ENCODE data around the gene EFCAB8.
"Not testable (repeated sequence)": the region's sequence is repeated elsewhere in the genome, so short reads cannot be mapped to it uniquely, and the experiment has no call there.

Gene EFCAB8

DNA sequence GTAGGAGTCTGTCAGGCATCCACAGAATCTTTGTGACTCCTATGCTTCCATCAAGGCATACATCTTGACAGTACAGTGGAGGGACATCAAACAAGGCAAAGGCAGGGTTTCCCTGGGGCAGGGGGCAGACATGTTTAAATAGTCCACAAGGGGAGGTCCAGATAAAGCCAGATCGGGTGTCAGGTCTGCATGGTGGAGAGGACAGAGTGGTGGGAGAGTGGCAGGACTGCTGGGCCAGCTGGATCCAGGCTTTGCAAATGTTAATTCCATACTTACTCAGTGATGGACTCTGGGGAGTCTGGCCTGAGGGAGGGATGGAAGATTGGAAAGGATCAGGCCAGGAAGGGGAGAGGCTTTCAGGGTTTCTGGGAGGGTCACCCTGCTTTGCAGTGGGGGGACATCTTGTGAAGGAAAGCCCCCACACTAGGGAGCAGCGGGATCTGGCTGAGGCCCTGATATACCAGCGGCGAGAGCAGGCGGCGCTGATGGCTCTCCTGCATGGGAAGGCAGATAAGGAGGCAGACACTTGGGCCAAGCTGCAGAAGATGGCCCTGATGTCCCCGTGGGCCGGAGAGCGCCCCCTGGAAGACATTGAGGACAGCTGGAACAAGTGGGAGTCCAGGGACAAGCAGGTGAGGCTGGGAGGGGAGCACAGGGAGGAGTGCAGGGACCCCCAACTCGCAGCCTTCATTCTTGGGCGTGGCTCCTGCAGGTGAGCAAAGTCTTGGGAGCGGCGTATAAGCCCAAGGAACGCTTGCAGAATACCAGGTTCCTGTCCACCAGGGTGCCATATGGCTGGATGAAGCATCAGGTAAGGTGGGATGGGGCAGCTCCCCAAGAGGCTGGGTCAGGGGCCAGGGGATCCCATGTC lies 100.9 kb downstream of the EFCAB8 start:
- no peak for DNase-seq

GRCh38 chr20:32960222-32960518 lies 101.4 kb downstream of the EFCAB8 start:
- no peak for DNase-seq

GRCh38 chr20:32960849-32961731 lies 102.4 kb downstream of the EFCAB8 start:
- DNase-seq = no peak

DNA sequence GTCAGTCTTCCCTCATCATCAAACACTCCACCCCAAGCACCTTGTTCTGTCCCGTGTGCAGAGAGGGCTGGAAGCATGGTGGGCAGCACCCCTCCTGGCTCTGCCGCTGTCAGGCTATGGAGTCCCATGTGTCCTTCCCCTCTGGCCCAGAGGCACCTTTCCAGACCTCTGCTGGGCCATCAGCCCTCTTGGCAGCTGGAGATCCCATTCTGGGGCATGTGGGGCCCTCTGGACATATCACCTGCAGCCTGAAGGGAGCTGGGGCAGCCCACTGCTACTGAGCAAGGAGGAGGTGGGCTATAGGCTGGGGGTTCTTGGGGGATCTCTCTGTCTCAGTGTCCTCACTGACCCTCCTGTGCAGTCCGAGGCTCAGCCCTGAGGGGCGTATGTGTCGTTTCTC lies 103.3 kb downstream of the EFCAB8 start:
- DNase-seq = no peak

DNA sequence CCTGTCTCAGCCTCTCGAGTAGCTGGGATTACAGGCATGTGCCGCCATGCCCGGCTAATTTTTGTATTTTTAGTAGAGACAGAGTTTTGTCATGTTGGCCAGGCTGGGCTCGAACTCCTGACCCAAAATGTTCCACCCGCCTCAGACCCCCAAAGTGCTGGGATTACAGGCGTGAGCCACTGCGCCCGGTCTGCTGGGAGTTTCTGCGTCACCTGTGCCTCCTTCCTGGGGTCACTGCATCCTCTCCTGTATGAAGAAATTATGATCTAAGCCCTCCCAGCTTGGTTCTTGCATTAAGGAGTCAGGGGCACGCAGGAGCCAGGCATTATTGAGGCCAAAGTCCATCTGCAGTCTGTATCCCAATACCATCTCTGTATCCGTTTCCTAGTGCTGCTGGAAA lies 103.9 kb downstream of the EFCAB8 start:
- not testable (repeated sequence) for DNase-seq

DNA sequence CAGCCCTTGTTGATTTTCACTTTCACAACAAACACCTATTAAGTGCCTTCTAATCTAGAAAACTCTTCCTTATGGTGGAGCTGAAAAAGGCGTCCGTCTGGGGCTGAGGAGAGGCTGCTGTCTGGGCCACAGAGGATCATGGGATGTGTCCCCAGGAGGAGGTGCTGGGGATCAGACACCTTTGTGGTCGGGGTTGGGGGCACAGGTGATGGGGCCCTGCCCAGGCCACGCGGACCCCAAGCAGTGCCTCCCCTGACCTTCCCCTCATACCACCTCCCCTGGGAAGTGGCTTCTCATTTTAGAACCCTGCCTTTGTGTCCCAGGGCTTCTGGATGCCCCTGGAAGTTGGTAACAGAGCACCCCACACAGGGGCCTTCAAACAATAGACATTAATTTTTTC lies 104.5 kb downstream of the EFCAB8 start:
- DNase-seq = no peak

GRCh38 chr20:32964575-32964974 lies 105.9 kb downstream of the EFCAB8 start:
- DNase-seq = no peak

DNA sequence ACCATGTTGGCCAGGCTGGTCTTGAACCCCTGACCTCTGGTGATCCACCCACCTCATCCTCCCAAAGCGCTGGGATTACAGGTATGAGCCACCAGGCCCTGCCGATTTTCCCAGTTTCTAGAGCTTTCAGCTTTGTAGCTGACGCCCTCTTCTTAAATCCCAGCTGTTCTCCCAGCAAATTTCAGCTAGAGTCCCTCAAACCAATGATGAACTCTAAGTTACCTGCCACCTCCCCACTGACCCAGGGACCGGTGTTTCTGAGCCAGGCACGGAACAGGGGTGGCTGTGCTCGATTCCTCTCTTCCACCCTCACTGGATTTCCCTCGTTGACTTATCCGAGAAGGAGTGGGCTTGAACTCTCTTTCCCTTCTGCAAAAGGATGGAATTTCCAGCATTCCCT lies 106.4 kb downstream of the EFCAB8 start:
- DNase-seq = no peak

DNA sequence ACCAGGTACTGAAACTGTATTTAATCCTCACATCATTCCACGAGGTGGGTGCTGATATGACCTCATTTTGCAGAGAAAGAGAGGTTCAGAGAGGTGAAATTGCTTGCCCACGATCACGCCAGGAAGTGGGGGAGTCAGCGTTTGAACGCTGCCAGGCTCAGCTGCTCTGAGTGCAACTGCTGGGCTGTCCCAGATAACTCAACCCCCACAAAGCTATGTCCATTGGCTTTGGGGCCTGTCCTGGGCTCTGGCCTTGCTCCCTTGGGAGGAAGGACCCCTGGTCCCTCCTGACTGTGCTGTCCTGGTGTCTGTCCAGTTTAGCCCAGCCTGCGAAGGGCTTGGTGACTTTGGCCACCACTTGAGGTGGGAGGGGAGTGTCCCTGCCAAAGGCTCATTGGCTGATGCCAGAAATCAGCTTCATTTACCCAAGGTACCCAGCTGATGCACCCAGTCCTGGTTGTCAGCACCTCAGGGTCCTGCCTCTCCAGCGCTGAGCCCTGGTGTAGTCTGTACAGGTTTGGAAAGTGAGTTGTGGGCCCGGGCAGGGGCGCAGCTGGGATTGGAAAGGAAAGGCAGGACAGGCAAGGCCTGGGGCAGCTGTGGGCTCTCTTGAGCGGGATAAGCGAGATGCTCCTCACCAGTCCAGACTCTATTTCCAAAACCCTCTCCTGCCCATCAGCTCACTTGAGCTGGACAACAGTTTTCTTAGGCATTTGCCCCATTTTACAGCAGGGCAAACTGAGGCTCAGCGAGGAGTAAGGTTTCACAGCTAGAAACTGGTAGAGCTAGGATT lies 107.1 kb downstream of the EFCAB8 start:
- DNase-seq = no peak

GRCh38 chr20:32966382-32966781 lies 107.7 kb downstream of the EFCAB8 start:
- no peak for DNase-seq

DNA sequence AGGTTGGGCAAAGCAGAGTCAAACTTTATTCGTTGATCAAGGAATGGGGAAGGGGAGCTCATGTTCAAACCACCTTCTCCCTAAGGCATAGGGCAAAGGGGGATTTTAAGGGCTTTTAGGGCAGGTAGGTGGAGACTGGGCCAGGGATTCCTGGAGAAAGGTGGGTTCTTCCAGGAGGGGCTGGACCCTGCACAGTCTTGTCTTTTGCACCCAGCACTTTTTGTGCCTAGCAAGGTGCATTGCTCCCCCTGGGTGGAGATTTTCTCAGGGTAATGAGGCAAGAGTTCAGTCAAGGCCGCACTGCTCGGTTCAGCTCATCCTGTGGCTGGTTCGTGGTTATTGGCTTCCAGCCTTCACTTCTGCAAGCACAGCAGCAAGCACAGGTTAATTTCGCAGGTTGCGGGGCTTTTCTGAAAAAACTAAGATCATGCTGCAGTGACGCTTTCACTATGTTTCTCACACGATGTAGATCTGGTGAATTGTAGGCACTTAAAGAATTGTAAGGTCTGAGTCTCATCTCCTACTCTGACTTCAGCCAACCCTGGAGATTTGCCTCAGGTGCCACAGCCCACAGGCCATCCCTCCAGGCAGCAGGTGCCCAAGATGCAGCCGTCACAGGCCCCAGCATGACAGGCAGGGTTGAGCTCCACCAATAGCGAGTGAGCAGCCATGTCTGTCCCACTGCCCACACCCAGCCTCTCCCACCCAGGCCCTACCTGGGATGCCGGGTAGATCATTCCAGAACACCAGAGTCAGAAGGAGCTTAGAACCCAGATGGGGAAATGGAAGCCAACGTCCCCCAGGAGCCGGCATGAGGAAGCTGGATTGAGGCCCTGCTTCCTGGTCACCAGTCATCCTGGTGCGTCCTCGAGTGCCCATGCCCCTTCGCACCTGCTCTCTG lies 108.4 kb downstream of the EFCAB8 start:
- DNase-seq = no peak

DNA sequence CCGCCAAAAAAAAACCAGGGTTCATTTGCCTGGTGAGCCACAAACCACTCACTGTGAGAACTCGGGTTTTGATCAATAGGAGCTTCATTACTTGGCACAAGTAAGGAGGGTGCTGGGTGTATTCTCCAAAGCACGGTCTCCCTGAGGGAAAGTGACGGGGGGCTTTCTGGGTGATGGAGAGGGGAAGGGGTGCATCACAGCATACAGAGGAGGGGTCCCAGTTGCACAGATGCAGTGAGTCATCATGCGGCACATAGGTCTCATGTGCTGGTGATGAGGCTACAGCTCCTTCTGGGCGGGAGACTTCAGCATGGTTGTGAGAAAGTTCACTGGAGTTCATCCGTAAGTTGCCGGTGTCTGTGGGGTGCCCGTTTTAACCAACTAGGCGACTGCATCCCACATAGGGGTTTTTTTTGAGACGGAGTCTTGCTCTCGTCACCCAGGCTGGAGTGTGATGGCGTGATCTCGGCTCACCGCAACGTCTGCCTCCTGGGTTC lies 109.3 kb downstream of the EFCAB8 start:
- no peak for DNase-seq

- DNase-seq = no peak
Observed at GRCh38 chr20:32968478-32969241, 109.9 kb downstream of the EFCAB8 start.

GRCh38 chr20:32969356-32970114 lies 110.8 kb downstream of the EFCAB8 start:
- DNase-seq = no peak

GRCh38 chr20:32970115-32970972 lies 111.6 kb downstream of the EFCAB8 start:
- no peak for DNase-seq

- no peak for DNase-seq
Observed at GRCh38 chr20:32970973-32971300, 112.2 kb downstream of the EFCAB8 start.

- DNase-seq = no peak
Observed at GRCh38 chr20:32971703-32972161, 113.0 kb downstream of the EFCAB8 start.

DNA sequence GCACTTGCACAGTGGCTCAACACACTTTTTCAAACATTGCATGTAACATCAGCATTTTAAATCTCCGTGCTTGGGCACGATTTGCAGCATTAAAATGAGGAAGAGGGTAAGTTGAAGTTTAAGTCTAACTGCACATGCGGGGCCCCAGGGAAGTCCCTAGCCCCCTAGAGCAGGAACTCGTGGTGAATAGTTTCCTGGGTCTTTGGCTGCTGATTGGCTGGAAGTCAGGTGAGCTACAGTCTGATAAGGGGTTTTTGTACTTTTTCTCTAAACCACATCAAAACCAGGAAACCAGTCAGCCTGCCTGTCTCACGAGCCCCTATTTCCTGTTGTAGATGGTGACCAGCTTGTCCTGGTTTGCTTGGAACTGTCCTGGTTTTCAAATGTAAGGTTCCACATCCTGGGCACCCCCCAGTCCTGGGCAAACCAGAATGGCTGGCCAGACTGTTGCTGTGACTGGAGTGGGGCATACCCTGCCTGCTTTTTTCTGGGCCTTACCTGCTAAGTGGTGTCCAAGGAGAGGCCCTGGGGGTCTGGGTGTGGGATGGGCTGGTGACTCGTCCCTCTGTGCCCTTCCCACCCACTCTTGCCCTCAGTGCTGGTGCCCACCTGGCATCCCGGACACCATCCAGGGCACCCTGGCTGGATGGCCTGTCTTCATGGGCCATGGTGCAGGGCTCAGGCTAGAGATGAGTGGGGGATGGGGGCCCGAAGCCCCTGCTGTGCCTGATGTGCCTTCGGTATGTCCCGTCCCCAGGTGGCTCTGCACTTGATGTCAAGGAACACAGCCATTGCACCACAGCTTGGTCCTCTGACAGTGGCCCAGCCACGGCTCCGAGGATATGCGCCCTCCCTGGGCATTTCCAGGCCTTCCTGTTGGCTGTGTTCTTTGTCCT lies 113.7 kb downstream of the EFCAB8 start:
- no peak for DNase-seq

Data from cortex of kidney (tissue), 1 donor.